NCI-H1105 (cell line): Measurements from ENCODE around the gene S100PBP.

ENCODE experiments used
- DNase-seq: peaks from one replicate; lab custom pipeline; 2025; lab: John Stamatoyannopoulos, UW

The S100PBP gene

GRCh38 chr1:32887623-32888022 lies 70.2 kb downstream of the S100PBP start:
- no peak for DNase-seq

GRCh38 chr1:32888134-32888533 lies 70.7 kb downstream of the S100PBP start:
- no peak for DNase-seq

DNA sequence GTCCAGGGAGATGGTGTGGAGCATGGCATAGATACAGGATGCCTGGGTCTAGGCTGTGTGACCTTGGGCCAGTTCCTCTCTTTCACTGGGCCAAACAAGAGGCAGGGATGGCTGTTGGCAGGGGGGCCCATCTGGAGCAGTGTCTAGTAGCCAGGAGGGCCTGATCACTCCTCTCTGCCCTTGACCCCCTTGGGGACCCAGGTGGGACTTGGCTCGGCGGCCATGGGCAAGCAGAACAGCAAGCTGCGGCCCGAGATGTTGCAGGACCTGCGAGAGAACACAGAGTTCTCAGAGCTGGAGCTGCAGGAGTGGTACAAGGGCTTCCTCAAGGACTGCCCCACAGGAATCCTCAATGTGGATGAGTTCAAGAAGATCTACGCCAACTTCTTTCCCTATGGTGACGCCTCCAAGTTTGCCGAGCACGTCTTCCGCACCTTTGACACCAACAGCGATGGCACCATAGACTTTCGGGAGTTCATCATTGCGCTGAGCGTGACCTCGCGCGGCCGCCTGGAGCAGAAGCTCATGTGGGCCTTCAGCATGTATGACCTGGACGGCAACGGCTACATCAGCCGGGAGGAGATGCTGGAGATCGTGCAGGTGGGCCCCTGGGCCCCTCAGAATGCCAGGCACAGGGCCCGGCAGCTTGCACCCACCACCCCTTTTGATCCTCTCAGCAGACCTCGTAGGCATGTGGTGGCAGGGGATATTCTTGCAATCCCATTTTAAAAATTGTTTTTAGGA lies 71.4 kb downstream of the S100PBP start:
- no peak for DNase-seq

- no peak for DNase-seq
These were observed 72.4 kb downstream of the S100PBP start for GRCh38 chr1:32889731-32890278.

DNA sequence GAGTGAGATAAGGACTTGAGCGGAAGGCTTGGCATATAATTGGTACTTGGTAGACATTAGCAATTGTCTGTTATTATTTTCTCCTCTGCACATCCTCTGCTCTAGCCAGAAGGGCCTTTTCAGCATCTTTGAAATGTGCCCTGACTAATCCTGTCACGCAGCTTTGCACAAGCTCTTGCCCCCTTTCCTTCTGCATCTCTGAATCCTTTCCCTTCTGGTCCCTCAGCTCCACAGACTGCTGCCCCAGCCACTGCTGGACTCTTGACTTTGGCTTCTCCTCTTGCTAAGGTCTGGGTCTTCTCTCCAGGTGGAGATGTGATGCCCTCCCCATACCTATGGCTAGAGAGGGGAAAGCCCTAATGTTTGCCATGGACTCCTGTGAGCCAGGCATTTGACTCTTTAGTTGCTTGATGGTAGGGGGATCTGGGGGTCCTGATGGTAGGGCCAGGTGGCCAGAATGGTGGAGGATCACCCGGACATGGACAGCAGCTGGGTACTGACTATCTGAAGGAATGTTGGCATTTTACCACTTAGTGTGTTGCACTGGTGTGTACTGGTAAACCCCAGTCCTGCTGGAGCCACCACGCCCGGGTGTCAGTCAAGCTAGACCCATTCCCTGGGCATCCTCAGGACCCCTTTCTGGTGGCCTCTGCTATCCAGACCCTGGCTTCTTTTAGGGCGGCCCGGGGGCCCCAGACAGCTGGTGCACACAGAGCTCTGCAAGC lies 73.2 kb downstream of the S100PBP start:
- DNase-seq, result no peak

DNA sequence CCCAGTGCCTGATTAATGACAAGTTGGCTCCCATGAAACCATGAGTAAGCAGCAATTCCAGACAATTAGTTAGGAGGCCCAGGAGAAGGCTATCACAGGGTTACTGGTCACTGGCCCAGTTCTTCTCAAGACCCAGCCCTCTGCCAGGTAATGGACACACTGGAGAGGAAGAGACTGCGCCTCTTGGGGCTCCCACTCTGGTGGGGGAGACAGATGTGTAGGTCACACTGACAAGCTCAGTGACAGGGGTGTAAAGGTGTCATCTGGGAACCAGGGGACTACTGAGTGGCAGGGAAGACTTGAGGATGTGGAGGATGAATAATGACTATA lies 73.8 kb downstream of the S100PBP start:
- DNase-seq, result no peak

DNA sequence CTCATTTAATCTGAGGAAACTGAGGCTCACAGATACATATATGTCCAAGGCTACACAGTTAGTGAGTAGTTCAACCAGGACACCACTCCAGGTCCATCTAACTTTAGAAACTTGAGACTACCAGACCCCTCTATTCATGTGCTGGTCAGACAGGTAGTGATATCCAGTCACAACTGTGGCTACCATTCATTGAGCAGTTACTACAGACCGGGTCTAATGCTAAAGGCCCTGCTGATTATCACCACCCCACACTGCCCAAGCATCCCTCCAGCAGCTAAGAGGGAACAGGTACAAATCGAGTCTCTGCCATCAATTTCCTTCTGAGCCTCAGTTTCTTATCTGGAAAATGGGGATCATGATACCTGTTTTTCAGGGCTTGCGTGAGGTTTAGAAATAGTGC lies 74.2 kb downstream of the S100PBP start:
- DNase-seq, result no peak

GRCh38 chr1:32892368-32893197 lies 75.1 kb downstream of the S100PBP start:
- DNase-seq, result peak; percentile 68

DNA sequence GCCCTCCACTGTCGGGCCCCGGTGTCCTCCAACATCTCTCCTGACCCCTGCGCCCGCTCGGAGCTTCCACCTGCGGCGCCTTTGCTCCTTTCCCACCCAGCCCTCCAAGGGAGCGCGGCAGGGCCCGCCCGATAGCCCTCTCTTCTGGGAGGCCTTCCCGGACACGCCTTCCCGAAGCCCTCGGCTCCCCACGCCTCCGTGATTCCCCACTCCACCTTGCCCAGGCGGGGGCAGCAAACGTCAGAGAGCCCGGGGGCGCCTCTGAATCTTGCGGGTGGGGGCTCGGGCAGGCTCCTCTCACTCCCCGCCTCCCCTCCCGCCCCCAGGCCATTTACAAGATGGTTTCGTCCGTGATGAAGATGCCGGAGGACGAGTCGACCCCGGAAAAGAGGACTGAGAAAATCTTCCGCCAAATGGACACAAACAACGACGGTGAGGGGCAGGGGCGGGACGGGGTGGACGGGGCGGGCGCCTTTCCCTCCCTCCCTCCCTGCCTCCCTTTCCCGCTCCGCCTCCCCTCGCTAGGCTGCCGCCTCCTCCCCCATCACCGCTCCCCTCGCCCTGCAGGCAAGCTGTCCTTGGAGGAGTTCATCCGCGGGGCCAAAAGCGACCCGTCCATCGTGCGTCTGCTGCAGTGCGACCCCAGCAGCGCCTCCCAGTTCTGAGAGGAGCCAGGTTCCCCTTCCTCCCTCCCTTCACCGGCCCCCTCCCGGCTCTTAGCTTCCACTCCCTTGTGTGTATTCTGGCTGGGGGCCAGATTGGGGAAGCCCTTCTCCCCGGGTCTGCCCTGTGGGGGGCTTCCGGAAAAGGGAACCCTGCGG lies 76.0 kb downstream of the S100PBP start:
- DNase-seq, result peak; percentile 65

- no peak for DNase-seq
These were observed 76.7 kb downstream of the S100PBP start for GRCh38 chr1:32894019-32894600.

GRCh38 chr1:32894681-32895080 lies 77.2 kb downstream of the S100PBP start:
- no peak for DNase-seq

DNA sequence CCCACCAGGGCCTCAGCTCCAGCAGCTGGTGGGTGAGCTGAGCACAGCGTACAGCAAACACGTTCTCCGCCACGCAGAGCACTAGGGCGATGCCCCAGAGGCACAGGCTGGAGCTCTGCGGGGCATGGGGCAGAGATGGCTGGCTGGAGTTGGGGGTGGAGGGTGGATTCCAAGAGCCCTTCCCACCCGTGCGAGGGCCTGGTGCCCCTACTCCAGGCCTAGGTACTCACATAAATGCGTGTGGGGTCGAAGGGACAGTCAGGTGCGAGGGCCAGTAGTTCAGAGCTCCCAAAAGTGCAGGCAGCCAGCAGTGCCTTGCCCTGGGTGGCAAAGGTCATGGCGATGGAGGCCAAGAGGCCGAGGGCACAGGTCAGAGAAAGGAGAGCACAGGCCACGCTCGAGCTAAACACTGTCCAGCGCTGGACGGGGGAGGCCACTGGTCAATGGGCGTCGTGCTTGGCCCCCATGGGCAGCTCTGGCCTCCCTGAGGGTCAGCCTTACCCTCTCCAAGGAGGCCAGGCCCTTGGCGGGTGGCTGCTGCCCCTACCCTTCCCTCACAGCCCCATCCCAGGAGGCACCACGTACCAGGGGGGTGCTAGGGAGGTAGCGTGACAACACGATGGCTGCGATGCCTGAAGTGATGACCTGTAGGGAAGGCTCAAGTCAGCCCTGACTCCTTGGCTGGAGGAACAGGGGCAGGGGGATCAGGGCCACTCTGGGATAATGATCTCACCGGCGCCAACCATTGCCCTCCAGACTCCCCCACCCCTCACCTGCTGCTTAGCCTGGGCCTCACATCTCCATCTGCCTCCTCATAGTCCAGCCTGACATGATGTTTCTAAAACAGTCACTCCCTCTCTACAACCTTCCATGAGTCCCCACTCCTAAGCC lies 78.1 kb downstream of the S100PBP start:
- no peak for DNase-seq

GRCh38 chr1:32896451-32896850 lies 79.0 kb downstream of the S100PBP start:
- DNase-seq, result no peak

DNA sequence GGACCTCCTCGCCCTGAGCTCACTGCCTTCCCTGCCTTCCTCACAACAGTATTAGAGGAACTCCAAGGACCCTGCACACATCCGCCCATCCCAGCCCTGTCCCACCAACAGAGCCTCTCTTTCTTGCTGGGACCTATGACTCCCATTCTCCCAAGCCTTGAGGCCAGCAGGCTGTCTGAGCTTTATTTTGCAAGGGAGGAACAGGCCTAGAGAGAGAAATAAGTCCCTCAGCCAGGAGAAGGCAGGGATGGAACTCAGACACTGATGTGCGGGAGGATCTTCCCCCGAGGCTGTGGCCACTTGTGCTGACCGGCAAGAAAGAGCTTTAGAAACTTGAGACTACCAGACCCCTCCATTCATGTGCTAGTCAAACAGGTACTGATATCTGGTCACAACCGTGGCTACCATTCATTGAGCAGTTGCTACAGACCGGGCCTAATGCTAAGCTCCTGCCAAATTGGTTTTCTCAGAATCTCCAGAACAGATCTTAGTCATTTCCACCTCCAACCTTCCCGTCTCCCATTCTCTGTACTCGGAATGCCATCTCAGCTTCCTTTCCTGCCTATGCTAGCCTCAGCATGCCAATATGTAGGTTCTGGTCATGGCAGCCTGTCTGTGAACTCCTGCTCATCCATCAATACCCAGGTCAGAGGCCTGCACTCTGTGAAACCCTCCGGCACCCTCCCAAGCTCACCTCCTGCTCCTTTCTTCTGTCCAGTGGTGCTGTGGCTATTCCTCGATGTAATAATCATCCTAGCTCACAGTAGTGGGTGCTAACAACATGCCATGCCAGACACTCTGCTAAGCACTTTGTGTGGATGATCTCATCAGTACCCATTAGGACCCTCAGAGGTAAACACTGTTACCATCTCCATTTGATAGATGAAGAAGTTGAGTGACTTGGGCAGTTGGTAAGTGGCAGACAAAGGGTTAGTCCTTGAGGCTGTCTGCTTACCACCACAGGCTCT lies 79.9 kb downstream of the S100PBP start:
- no peak for DNase-seq

GRCh38 chr1:32898056-32898455 lies 80.6 kb downstream of the S100PBP start:
- no peak for DNase-seq

GRCh38 chr1:32898958-32899357 lies 81.5 kb downstream of the S100PBP start:
- no peak for DNase-seq

DNA sequence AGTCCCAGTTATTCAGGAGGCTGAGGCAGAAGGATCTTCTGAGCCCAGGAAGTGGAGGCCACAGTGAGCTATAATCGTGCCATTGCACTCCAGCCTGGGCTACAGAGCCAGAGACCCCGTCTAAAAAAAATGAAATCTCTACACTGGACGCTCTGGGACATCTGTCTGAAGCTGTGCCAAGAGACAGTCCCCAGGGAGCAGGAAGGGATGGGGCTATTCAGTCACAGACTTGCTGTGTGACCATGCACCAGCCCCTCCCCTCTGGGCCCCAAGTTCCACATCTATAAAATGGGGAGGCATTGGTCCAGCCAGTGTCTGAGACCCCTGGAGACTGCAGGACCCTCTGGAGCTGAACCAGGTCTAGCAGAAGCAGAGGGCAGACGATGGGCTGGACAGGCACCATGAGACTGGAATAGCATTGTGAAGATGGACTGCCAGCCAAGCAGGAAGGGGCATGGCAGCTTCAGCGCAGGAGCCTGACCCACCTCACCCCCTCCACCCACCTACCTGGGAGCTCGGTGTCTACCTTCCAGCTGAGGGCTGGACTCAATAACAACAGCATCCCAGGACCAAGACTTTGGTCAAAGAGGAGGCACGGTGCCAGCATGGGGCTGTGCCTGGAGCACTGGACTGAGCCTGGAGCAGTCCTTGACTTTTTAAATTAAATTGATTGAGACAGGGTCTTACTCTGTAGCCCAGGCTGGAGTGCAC lies 82.3 kb downstream of the S100PBP start:
- DNase-seq, result no peak

GRCh38 chr1:32900371-32900955 lies 83.0 kb downstream of the S100PBP start:
- no peak for DNase-seq
